OCI-LY7 (cell line): ENCODE measurements around the gene SND1. TPM values are rescaled to one million over a fixed set of nuclear protein-coding genes. Genes with fewer than 3 reads are reported as not detected.

Experiments
- BruUV-seq: library from RNA; stranded (reverse); fragments of 400-500 nt; replicated peaks from 2 replicates; lab custom pipeline; 2021; lab: Mats Ljungman, UMichigan
- CTCF ChIA-PET: fragments of 300-600 bp; sonication (Branson Sonifier 250); formaldehyde crosslinking; loops from one replicate; lab custom pipeline; 2022; ENCODE audit warnings: antibody characterized with exemption; ENCODE audit not compliant: unreplicated experiment; lab: Charles Lee
- POLR2A ChIA-PET: fragments of 300-600 bp; sonication (Branson Sonifier 250); formaldehyde crosslinking; loops from one replicate; lab custom pipeline; 2022; ENCODE audit warnings: antibody characterized with exemption; lab: Charles Lee
- DNase-seq: peaks from one replicate; pipeline ENCODE4 v3.0.0-alpha.2; 2015; ENCODE audit warnings: low spot score
- H2AFZ ChIP-seq: fragments of 200-600 bp; sonication (generic), shearing (Covaris generic); 2 replicates; pipeline ENCODE4 v1.6.1; 2014; ENCODE audit warnings: mild to moderate bottlenecking, antibody characterized with exemption, low read length, moderate library complexity
- H3K27ac ChIP-seq: fragments of 200-600 bp; sonication (generic); 2 replicates; pipeline ENCODE4 v1.5.1; 2014; ENCODE audit warnings: mixed run types, low read depth, mild to moderate bottlenecking, moderate library complexity, low read length, inconsistent platforms; ENCODE audit not compliant: poor library complexity, severe bottlenecking
- H3K36me3 ChIP-seq: fragments of 200-600 bp; sonication (generic); 2 replicates; pipeline ENCODE4 v1.6.1; 2014; ENCODE audit warnings: mild to moderate bottlenecking, antibody characterized with exemption, low read length, moderate library complexity, mixed read lengths; ENCODE audit not compliant: insufficient read depth
- H3K4me1 ChIP-seq: fragments of 200-600 bp; sonication (generic); 2 replicates; pipeline ENCODE4 v1.5.1; 2014; ENCODE audit warnings: mild to moderate bottlenecking, low read length; ENCODE audit not compliant: insufficient read depth, poor library complexity, severe bottlenecking
- H3K4me2 ChIP-seq: fragments of 200-600 bp; sonication (generic); 2 replicates; pipeline ENCODE4 v1.6.1; 2014; ENCODE audit warnings: mild to moderate bottlenecking, low read length
- H3K4me3 ChIP-seq: fragments of 200-600 bp; sonication (generic); 2 replicates; pipeline ENCODE4 v1.5.1; 2014; ENCODE audit warnings: mild to moderate bottlenecking, low read depth, low read length; ENCODE audit not compliant: poor library complexity, severe bottlenecking
- H3K79me2 ChIP-seq: fragments of 200-600 bp; sonication (generic); 2 replicates; pipeline ENCODE4 v1.6.1; 2016; ENCODE audit warnings: low read depth, mild to moderate bottlenecking, low read length, moderate library complexity, mixed read lengths; ENCODE audit not compliant: insufficient read depth
- H3K9me2 ChIP-seq: fragments of 200-600 bp; sonication (generic); 2 replicates; pipeline ENCODE4 v1.6.1; 2016; ENCODE audit warnings: mild to moderate bottlenecking, low read length, mixed read lengths; ENCODE audit not compliant: insufficient read depth
- H3K9me3 ChIP-seq: fragments of 200-600 bp; sonication (generic); 2 replicates; pipeline ENCODE4 v1.6.1; 2014; ENCODE audit warnings: mild to moderate bottlenecking, mixed run types, low read length, mixed read lengths
- H4K20me1 ChIP-seq: fragments of 200-600 bp; sonication (generic); 2 replicates; pipeline ENCODE4 v1.6.1; 2014; ENCODE audit warnings: mild to moderate bottlenecking, antibody characterized with exemption, low read length, moderate library complexity, mixed read lengths; ENCODE audit not compliant: insufficient read depth
- CTCF ChIP-seq: fragments of 200-600 bp; sonication (generic); conservative IDR thresholded peaks from 2 replicates; pipeline ENCODE4 v1.5.1; 2014; ENCODE audit warnings: mild to moderate bottlenecking, antibody characterized with exemption, low read length, moderate library complexity, mixed read lengths
- EZH2phosphoT487 ChIP-seq: fragments of 200-600 bp; sonication (generic); IDR thresholded peaks from 2 replicates; pipeline ENCODE4 v1.6.1; 2018; ENCODE audit warnings: low read depth, borderline replicate concordance, mild to moderate bottlenecking, mixed run types, antibody characterized with exemption, low read length, moderate library complexity, mixed read lengths
- intact Hi-C: fragments of 100-400 bp; cut with micrococcal nuclease; formaldehyde crosslinking; loops from one replicate; pipeline ENCODE4 v1.10.0; 2022; ENCODE audit not compliant: unreplicated experiment
- total RNA-seq, 2 experiments: library from RNA; depleted of rRNA in 1 of 2; stranded (reverse); fragments of >200 nt in 1 of 2; shearing (Covaris generic) in 1 of 2; gene quantifications; 2 replicates each; pipeline ENCODE4 v1.2.3, GENCODE V29; 2014 to 2022

Gene SND1
- total RNA-seq, 2 experiments from 2014 or later, result 111 to 221 TPM

DNA sequence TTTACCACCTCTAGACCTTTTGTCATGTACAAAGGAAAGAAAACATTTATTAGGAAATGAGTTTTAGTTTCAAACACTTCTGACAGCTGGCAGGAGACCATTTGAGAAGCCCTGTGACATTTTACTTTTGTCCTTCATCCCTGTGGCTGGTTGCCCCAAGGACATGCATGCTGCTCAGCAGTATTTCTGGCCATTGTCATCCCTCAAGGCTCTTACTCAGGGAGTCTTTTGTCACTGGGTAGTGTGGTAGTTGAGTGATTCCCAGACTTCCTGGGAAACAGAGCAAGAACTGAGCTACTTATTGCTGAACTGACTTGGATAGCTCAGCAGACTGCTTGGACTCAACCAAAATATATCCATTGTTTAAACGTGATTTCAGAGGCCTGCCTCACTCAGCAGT is 236.4 kb downstream of the SND1 start:
- H3K9me3 ChIP-seq, result no peaks in the 10 kb centered on the region
- H4K20me1 ChIP-seq, result no peaks in the 10 kb centered on the region
- H3K4me1 ChIP-seq, result no peaks in the 10 kb centered on the region
- H3K79me2 ChIP-seq, result no peaks in the 10 kb centered on the region
- POLR2A ChIA-PET, result interaction anchor here (0.6 to 1.2 kb wide), 2 partner anchors 16 to 40 kb away, joined by 3 to 5 read pairs; no protein-coding TSS in a partner anchor
- TF ChIP-seq EZH2phosphoT487 (no peak), CTCF (no peak)
- H3K4me3 ChIP-seq, result no peak overlapping the region
- DNase-seq, result no peak
- H3K9me2 ChIP-seq, result no peaks in the 10 kb centered on the region
- CTCF ChIA-PET, result no interaction called here
- H3K4me2 ChIP-seq, result no peak overlapping the region
- no peak overlapping the region for H3K27ac ChIP-seq
- H2AFZ ChIP-seq, result no peak overlapping the region
- H3K36me3 ChIP-seq, result peaks cover 48% of the 10 kb centered on the region
- intact Hi-C loops, result no loop called here
- BruUV-seq, result TSS peak; percentile 14

DNA sequence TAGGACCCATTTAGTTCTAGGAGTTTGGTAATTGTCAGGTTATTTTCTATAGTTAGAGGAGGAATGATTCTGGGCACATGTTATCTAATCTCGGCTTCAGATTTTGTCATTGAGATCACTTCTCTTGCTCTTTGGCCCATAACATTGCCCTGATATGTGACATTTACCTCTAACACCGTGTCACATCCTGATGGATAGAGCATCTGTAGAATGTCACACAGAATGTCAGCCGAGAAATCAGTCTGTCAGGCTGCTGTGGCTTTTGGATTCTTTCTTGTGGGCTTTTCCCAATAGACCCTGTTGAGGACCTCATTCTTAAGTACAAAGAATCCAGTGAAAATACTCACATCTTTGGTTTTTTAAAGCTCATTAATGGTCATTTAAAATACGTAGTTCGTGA is 236.8 kb downstream of the SND1 start:
- no peak for DNase-seq
- ChIA-PET POLR2A (interaction anchor here (0.6 kb wide), 1 partner anchor 40 kb away, joined by 5 read pairs; no protein-coding TSS in a partner anchor), CTCF (interaction anchor here (0.6 kb wide), 2 partner anchors 81 to 333 kb away, joined by 3 read pairs; no protein-coding TSS in a partner anchor)
- Histone ChIP-seq H3K4me1 (no peaks in the 10 kb centered on the region), H2AFZ (no peak overlapping the region), H3K27ac (no peak overlapping the region), H3K4me2 (no peak overlapping the region), H3K36me3 (peaks cover 48% of the 10 kb centered on the region), H3K79me2 (no peaks in the 10 kb centered on the region), H3K9me3 (no peaks in the 10 kb centered on the region), H3K9me2 (no peaks in the 10 kb centered on the region), H3K4me3 (no peak overlapping the region), H4K20me1 (no peaks in the 10 kb centered on the region)
- BruUV-seq, result no TSS peak
- intact Hi-C loops, result no loop called here
- no peak for TF ChIP-seq EZH2phosphoT487
- TF ChIP-seq CTCF, result no peak

DNA sequence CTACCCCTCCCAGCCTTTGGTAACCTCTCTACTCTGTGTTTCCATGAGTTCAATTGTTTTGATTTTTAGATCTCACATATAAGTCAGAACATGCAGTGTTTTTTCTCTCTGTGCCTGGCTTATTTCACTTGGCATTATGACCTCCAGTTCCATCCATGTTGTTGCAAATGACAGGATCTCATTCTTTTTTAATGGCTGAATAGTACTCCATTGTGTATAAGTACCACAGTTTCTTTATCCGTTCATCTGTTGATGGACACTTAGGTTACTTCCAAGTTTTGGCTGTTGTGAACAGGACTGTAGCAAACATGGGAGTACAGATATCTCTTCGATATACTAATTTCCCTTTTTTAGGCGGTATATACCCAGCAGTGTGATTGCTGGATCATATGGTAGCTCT is 237.7 kb downstream of the SND1 start:
- Histone ChIP-seq H3K9me2 (no peaks in the 10 kb centered on the region), H3K4me2 (no peak overlapping the region), H3K79me2 (no peaks in the 10 kb centered on the region), H3K4me3 (no peak overlapping the region), H3K9me3 (no peaks in the 10 kb centered on the region), H2AFZ (no peak overlapping the region), H4K20me1 (no peaks in the 10 kb centered on the region), H3K4me1 (no peaks in the 10 kb centered on the region), H3K36me3 (peaks cover 48% of the 10 kb centered on the region), H3K27ac (no peak overlapping the region)
- intact Hi-C loops, result no loop called here
- ChIA-PET CTCF (interaction anchor here (0.6 kb wide), 2 partner anchors 82 to 333 kb away, joined by 3 read pairs; no protein-coding TSS in a partner anchor), POLR2A (interaction anchor here (0.8 kb wide), 1 partner anchor 21 kb away, joined by 3 read pairs; no protein-coding TSS in a partner anchor)
- no peak for DNase-seq
- BruUV-seq, result TSS peak; percentile 18
- TF ChIP-seq EZH2phosphoT487 (no peak), CTCF (no peak)
